RWPE2 (cell line): ENCODE data around the gene CACNG4.

ENCODE experiments used
- ATAC-seq: fragments of 200-7000 bp; cut with Tn5 transposase; 3 replicates; pipeline ENCODE4 v1.9.1; 2021; ENCODE audit warnings: low read depth
- DNase-seq: peaks from one replicate; pipeline ENCODE4 v3.0.0-alpha.2; 2020; ENCODE audit warnings: low spot score
- H3K27ac ChIP-seq: fragments of 450-650 bp; 2 replicates; pipeline ENCODE4 v1.5.1; 2017; ENCODE audit warnings: mild to moderate bottlenecking; ENCODE audit not compliant: poor library complexity, severe bottlenecking
- H3K27me3 ChIP-seq: fragments of 250-450 bp; sonication (Bioruptor Pico); 2 replicates; pipeline ENCODE4 v1.5.1; 2021; ENCODE audit warnings: mild to moderate bottlenecking, moderate library complexity; ENCODE audit not compliant: insufficient read depth, poor library complexity, severe bottlenecking
- H3K36me3 ChIP-seq: fragments of 250-450 bp; sonication (Bioruptor Pico); 2 replicates; pipeline ENCODE4 v1.5.1; 2020; ENCODE audit warnings: low read depth, mild to moderate bottlenecking, moderate library complexity
- H3K4me1 ChIP-seq: fragments of 250-450 bp; sonication (Bioruptor Pico); 2 replicates; pipeline ENCODE4 v1.5.1; 2021; ENCODE audit warnings: mild to moderate bottlenecking, moderate library complexity; ENCODE audit not compliant: insufficient read depth, poor library complexity, severe bottlenecking
- H3K4me3 ChIP-seq: fragments of 250-450 bp; sonication (Bioruptor Pico); 2 replicates; pipeline ENCODE4 v1.5.1; 2021; ENCODE audit warnings: mild to moderate bottlenecking, moderate library complexity; ENCODE audit not compliant: severe bottlenecking
- H3K9me3 ChIP-seq: fragments of 250-450 bp; sonication (Bioruptor Pico); 2 replicates; pipeline ENCODE4 v1.5.1; 2021; ENCODE audit warnings: mild to moderate bottlenecking, moderate library complexity; ENCODE audit not compliant: severe bottlenecking
- CTCF ChIP-seq: fragments of 450-650 bp; IDR thresholded peaks from one replicate; pipeline ENCODE4 v1.5.1; 2017; ENCODE audit warnings: mild to moderate bottlenecking, moderate library complexity; ENCODE audit not compliant: poor library complexity, severe bottlenecking

The CACNG4 gene

GRCh38 chr17:66976781-66977201, 12.3 kb downstream of the CACNG4 start:
- H3K36me3 ChIP-seq, result no peaks in the 10 kb centered on the region
- no peak overlapping the region for H3K27ac ChIP-seq
- no peak for TF ChIP-seq CTCF
- peaks cover 13% of the 10 kb centered on the region for H3K4me1 ChIP-seq
- H3K4me3 ChIP-seq, result no peak overlapping the region
- ATAC-seq (peak; percentile 20; the same call in 1 of the 3 replicates), DNase-seq (no peak)
- H3K9me3 ChIP-seq, result no peaks in the 10 kb centered on the region
- no peaks in the 10 kb centered on the region for H3K27me3 ChIP-seq

DNA sequence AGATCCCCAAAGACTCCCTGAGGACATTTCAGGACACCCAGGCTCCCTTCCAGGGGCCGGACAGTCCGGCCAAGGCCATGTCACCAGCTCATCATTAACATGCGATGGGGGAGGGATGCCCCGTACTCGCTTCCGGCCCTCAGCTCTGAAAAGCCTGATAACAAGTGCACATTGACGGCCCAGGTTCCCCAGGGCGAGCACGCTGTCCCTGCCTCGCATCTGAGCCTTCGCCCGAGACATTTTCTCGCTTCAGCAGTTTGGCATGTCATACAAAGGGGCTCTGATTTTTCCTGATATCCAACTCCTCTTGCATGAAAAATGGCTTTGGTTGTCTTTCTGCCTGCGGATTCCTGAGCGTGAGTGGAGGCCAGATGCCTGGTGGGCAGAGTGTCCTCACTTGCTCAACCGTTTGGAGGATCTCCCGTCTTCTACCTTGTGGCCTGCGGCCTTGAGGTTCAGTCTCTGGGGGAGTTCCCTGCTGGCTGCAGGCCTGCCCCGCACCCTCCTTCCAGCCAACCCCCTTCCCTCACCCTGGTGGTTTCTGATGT, 14.1 kb downstream of the CACNG4 start:
- ATAC-seq, result no peak
- no peak for TF ChIP-seq CTCF
- DNase-seq, result no peak
- Histone ChIP-seq H3K36me3 (no peaks in the 10 kb centered on the region), H3K9me3 (no peaks in the 10 kb centered on the region), H3K27me3 (no peaks in the 10 kb centered on the region), H3K4me1 (peaks cover 13% of the 10 kb centered on the region), H3K4me3 (no peak overlapping the region), H3K27ac (no peak overlapping the region)

GRCh38 chr17:66980896-66981295, 16.4 kb downstream of the CACNG4 start:
- Histone ChIP-seq H3K4me1 (peaks cover 13% of the 10 kb centered on the region), H3K4me3 (no peak overlapping the region), H3K27me3 (no peaks in the 10 kb centered on the region), H3K9me3 (no peaks in the 10 kb centered on the region), H3K36me3 (no peaks in the 10 kb centered on the region), H3K27ac (peak overlapping the region; percentile 72)
- TF ChIP-seq CTCF, result no peak
- no peak for DNase-seq
- no peak for ATAC-seq

DNA sequence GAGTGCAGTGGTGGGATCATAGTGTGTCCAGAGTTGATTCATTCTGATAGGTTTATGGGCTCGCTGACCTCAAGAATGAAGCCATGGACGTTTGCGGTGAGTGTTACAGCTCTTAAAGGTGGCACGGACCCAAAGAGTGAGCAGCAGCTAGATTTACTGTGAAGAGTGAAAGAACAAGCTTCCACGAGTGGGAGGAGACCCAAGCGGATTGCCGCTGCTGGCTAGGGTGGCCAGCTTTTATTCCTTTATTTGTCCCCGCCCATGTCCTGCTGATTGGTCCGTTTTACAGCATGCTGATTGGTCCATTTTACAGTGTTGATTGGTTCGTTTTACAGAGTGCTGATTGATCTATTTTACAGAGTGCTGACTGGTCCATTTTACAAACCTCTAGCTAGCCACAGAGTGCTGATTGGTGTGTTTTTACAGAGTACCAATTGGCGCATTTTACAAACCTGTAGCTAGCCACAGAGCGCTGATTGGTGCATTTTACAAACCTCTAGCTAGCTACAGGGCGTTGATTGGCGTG, 17.5 kb downstream of the CACNG4 start:
- peaks cover 13% of the 10 kb centered on the region for H3K4me1 ChIP-seq
- ATAC-seq (no peak), DNase-seq (no peak)
- H3K9me3 ChIP-seq, result no peaks in the 10 kb centered on the region
- no peak for TF ChIP-seq CTCF
- H3K27me3 ChIP-seq, result no peaks in the 10 kb centered on the region
- H3K36me3 ChIP-seq, result no peaks in the 10 kb centered on the region
- no peak overlapping the region for H3K4me3 ChIP-seq
- H3K27ac ChIP-seq, result no peak overlapping the region

DNA sequence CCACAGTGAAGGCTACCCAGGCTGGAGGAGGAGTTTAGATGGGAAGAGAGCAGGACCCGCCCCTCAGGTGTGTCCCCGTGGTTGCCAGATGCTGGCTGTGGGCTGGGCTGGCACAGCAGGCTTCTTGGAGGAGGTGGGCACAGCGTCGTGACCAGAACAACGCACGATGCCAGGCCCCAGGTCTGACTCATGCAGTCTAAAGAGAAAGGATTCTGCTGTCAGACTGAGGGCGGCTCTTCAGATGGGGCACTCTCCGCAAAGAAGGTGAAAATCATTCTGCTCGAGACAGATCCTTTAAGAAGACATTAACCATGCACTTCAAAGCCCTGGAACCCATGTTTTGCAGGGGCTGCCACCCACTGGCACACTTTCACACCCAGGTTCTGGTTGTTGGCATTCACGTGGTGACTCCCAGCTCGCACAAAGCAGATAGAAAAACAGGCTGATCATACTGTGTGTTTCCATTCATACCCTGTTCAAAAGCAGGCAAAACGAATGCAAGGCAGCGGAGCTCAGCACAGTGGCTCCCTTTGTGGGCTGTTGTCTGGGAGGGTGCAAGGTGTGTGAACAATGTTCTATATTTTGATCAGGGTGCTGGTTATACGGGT, 19.0 kb downstream of the CACNG4 start:
- peaks cover 13% of the 10 kb centered on the region for H3K4me1 ChIP-seq

More for the DNA sequence above, 19.0 kb downstream of the CACNG4 start:
- DNase-seq, result no peak
- Histone ChIP-seq H3K9me3 (no peaks in the 10 kb centered on the region), H3K27me3 (no peaks in the 10 kb centered on the region), H3K27ac (no peak overlapping the region), H3K4me3 (no peak overlapping the region), H3K36me3 (no peaks in the 10 kb centered on the region)
- ATAC-seq, result peak; percentile 49; the same call in 2 of the 3 replicates
- no peak for TF ChIP-seq CTCF
